Sciatic nerve (tissue), 2 donors: ENCODE results near the gene RBM42. TPM values are rescaled to one million over a fixed set of nuclear protein-coding genes. Genes with fewer than 3 reads are reported as not detected.

Experiments
- ATAC-seq: fragments of 200-7000 bp; cut with Tn5 transposase; one replicate; pipeline ENCODE4 v1.9.1; 2020; ENCODE audit warnings: mild to moderate bottlenecking, moderate library complexity
- DNase-seq: peaks from one replicate; pipeline ENCODE4 v3.0.0-alpha.2; 2020; ENCODE audit warnings: low spot score
- intact Hi-C: fragments of 100-400 bp; cut with DNase I; formaldehyde crosslinking; loops from one replicate; pipeline ENCODE4 v1.14.2; 2022
- total RNA-seq: library from RNA; stranded (reverse); fragmentation: NEBNext Ultra II Directional; extraction: Animal tissue kit (Norgen Biotek cat#: 25700); gene quantifications from one replicate; pipeline ENCODE4 v1.2.1, GENCODE V29; 2021
- donor health status: DM: no; HTN: no; CAD: no.
- donor health status: DM: no; HTN: no; CAD: no.

Gene RBM42
- total RNA-seq, 1 donor from 2014 or later: 56.7 TPM

GRCh38 chr19:35673121-35673804 lies 44.4 kb downstream of the RBM42 start:
- intact Hi-C loops: no loop called here
- ATAC-seq: peak; percentile 41
- DNase-seq: no peak

- ATAC-seq: no peak
- intact Hi-C loops: no loop called here
Observed at GRCh38 chr19:35675589-35676140, 46.8 kb downstream of the RBM42 start.

More at GRCh38 chr19:35675589-35676140, 46.8 kb downstream of the RBM42 start:
- no peak for DNase-seq

Other genes starting within 250 kb of the RBM42 start
- gene FFAR2, start 180.8 kb upstream of the RBM42 start, total RNA-seq: 4.5 TPM
- not detected for gene KRTDAP, start 138.6 kb upstream of the RBM42 start, total RNA-seq
- gene DMKN, start 115.4 kb upstream of the RBM42 start, total RNA-seq: 26.5 TPM
- gene SBSN, start 100.7 kb upstream of the RBM42 start, total RNA-seq: not detected
- gene GAPDHS, start 95.6 kb upstream of the RBM42 start, total RNA-seq: not detected
- gene TMEM147, start 83.4 kb upstream of the RBM42 start, total RNA-seq: 53.9 TPM
- gene ATP4A, start 65.4 kb upstream of the RBM42 start, total RNA-seq: not detected
- gene PMIS2, start 42.9 kb upstream of the RBM42 start, total RNA-seq: not detected
- gene HAUS5, start 16.3 kb upstream of the RBM42 start, total RNA-seq: 13.5 TPM
- gene ETV2, start 12.7 kb downstream of the RBM42 start, total RNA-seq: 1.2 TPM
- 211 TPM for gene COX6B1, start 19.3 kb downstream of the RBM42 start, total RNA-seq
- not detected for gene UPK1A, start 37.5 kb downstream of the RBM42 start, total RNA-seq
- gene ZBTB32, start 75.5 kb downstream of the RBM42 start, total RNA-seq: 0.18 TPM
- 41.1 TPM for gene KMT2B, start 89.0 kb downstream of the RBM42 start, total RNA-seq
- gene IGFLR1, start 113.4 kb downstream of the RBM42 start, total RNA-seq: 10.8 TPM
- 22.9 TPM for gene U2AF1L4, start 116.4 kb downstream of the RBM42 start, total RNA-seq
- 45.6 TPM for gene PSENEN, start 116.6 kb downstream of the RBM42 start, total RNA-seq
- gene LIN37, start 119.5 kb downstream of the RBM42 start, total RNA-seq: 12.3 TPM
- 79.7 TPM for gene HSPB6, start 128.0 kb downstream of the RBM42 start, total RNA-seq
- 29.4 TPM for gene PROSER3, start 129.1 kb downstream of the RBM42 start, total RNA-seq
- gene ARHGAP33, start 146.5 kb downstream of the RBM42 start, total RNA-seq: 26.8 TPM
- not detected for gene PRODH2, start 183.8 kb downstream of the RBM42 start, total RNA-seq
- gene NPHS1, start 223.5 kb downstream of the RBM42 start, total RNA-seq: not detected
- 0.13 TPM for gene KIRREL2, start 227.9 kb downstream of the RBM42 start, total RNA-seq
- gene APLP1, start 239.5 kb downstream of the RBM42 start, total RNA-seq: 14.1 TPM